GM12878 (cell line): ENCODE measurements around the gene SLFNL1. TPM values are rescaled to one million over a fixed set of nuclear protein-coding genes. Genes with fewer than 3 reads are reported as not detected.

Experiments used
- ATAC-seq: fragments of 200-7000 bp; cut with Tn5 transposase; 3 replicates; pipeline ENCODE4 v1.9.1; 2020; ENCODE audit warnings: mild to moderate bottlenecking, moderate library complexity
- BruUV-seq: library from RNA; stranded (reverse); fragments of 400-500 nt; replicated peaks from 2 replicates; lab custom pipeline; 2021; lab: Mats Ljungman, UMichigan
- CTCF ChIA-PET: fragments of 300-600 bp; sonication (Branson Sonifier 250); formaldehyde crosslinking; extraction: SDS; loops from one replicate; lab custom pipeline; 2021; ENCODE audit warnings: inconsistent platforms; lab: Yijun Ruan, JAX
- POLR2A ChIA-PET: fragments of 350-600 bp; formaldehyde crosslinking; extraction: SDS; loops from one replicate; lab custom pipeline; 2021; ENCODE audit warnings: inconsistent platforms; lab: Charles Lee
- RAD21 ChIA-PET: fragments of 300-600 bp; sonication (Branson Sonifier 250); formaldehyde crosslinking; loops from one replicate; lab custom pipeline; 2023; ENCODE audit warnings: antibody characterized with exemption; ENCODE audit not compliant: unreplicated experiment; lab: Charles Lee
- SMC1A ChIA-PET: fragments of 300-600 bp; sonication (Branson Sonifier 250); formaldehyde crosslinking; loops from one replicate; lab custom pipeline; 2023; ENCODE audit not compliant: unreplicated experiment, uncharacterized antibody; lab: Charles Lee
- DNase-seq: peaks from one replicate; pipeline ENCODE4 v3.0.0-alpha.2; 2011; ENCODE audit warnings: low read depth, low spot score
- FAIRE-seq: peaks from 3 replicates; lab custom pipeline; 2011; peaks lifted over from hg19 to GRCh38; lab: Jason Lieb, UNC
- H2AFZ ChIP-seq: 2 replicates; pipeline ENCODE4 v1.6.0; 2011; ENCODE audit warnings: low read depth, low read length, control low read depth; ENCODE audit not compliant: control insufficient read depth
- H3K27ac ChIP-seq: 2 replicates; pipeline ENCODE4 v1.5.1; 2011; ENCODE audit warnings: control low read depth; ENCODE audit not compliant: control insufficient read depth, insufficient read depth
- H3K27me3 ChIP-seq, 2 experiments: replicated peaks in 1 of 2; 2 replicates each; pipeline versions ENCODE4 v1.6.0 to v1.6.1; 2011; ENCODE audit warnings: low read length in 1 of 2; ENCODE audit not compliant: control insufficient read depth in 2 of 2, insufficient read depth in 2 of 2
- H3K36me3 ChIP-seq, 2 experiments: 2 replicates each; pipeline ENCODE4 v1.5.1; 2011; ENCODE audit warnings: low read length in 1 of 2; ENCODE audit not compliant: control insufficient read depth in 2 of 2, insufficient read depth in 2 of 2
- H3K4me1 ChIP-seq: 2 replicates; pipeline ENCODE4 v1.6.1; 2011; ENCODE audit warnings: mild to moderate bottlenecking, low read length, moderate library complexity, mixed read lengths; ENCODE audit not compliant: control insufficient read depth, insufficient read depth
- H3K4me2 ChIP-seq: 2 replicates; pipeline ENCODE4 v1.6.0; 2011; ENCODE audit warnings: control low read depth; ENCODE audit not compliant: control insufficient read depth, insufficient read depth
- H3K4me3 ChIP-seq: fragments of 200-600 bp; sonication (generic); 2 replicates; pipeline ENCODE4 v1.5.1; 2016
- H3K79me2 ChIP-seq: 2 replicates; pipeline ENCODE4 v1.6.0; 2011; ENCODE audit warnings: low read length; ENCODE audit not compliant: control insufficient read depth, insufficient read depth
- H3K9ac ChIP-seq: 2 replicates; pipeline ENCODE4 v1.8.0; 2011; ENCODE audit warnings: low read length, control low read depth, mixed read lengths; ENCODE audit not compliant: control insufficient read depth, insufficient read depth
- H3K9me3 ChIP-seq: replicated peaks from 3 replicates; pipeline ENCODE4 v1.5.1; 2011; ENCODE audit warnings: mild to moderate bottlenecking, low read length; ENCODE audit not compliant: control insufficient read depth, insufficient read depth
- H4K20me1 ChIP-seq: 2 replicates; pipeline ENCODE4 v1.6.0; 2011; ENCODE audit not compliant: control insufficient read depth, insufficient read depth
- BCL11A ChIP-seq: IDR thresholded peaks from 2 replicates; pipeline ENCODE4 v1.6.1; 2011; ENCODE audit warnings: low read depth, low read length
- CREB1 ChIP-seq: IDR thresholded peaks from 2 replicates; pipeline ENCODE4 v1.6.1; 2012; ENCODE audit warnings: low read depth, mild to moderate bottlenecking, inconsistent platforms
- MEF2B ChIP-seq: fragments of 450-650 bp; IDR thresholded peaks from 2 replicates; pipeline ENCODE4 v1.6.1; 2018; ENCODE audit warnings: mild to moderate bottlenecking, moderate library complexity; ENCODE audit not compliant: partially characterized antibody, poor library complexity, severe bottlenecking
- PAX5 ChIP-seq: IDR thresholded peaks from 2 replicates; pipeline ENCODE4 v1.6.1; 2011; ENCODE audit warnings: low read depth, low read length, borderline replicate concordance
- RB1 ChIP-seq: fragments of 450-650 bp; formaldehyde crosslinking; IDR thresholded peaks from 2 replicates; pipeline ENCODE4 v1.6.1; 2017; ENCODE audit warnings: mild to moderate bottlenecking, borderline replicate concordance
- TARDBP ChIP-seq: IDR thresholded peaks from 2 replicates; pipeline ENCODE4 v1.6.1; 2016; ENCODE audit warnings: borderline replicate concordance
- WGBS: methylation state at CpG from one replicate; pipeline ENCODE4 v1.1.6; 2016; ENCODE audit warnings: low lambda C conversion rate; ENCODE audit not compliant: insufficient replicate concordance, insufficient coverage; ENCODE audit errors: missing lambda C conversion rate; 5-methylcytosine and 5-hydroxymethylcytosine counted together
- in situ Hi-C: fragments of 300-500 bp; cut with MboI; formaldehyde crosslinking; loops from 9 replicates; pipeline ENCODE4 v1.14.3; 2018; ENCODE audit warnings: mixed read lengths
- intact Hi-C: fragments of 100-400 bp; cut with micrococcal nuclease; formaldehyde crosslinking; loops from one replicate; pipeline ENCODE4 v1.14.2; 2022; ENCODE audit not compliant: unreplicated experiment
- polyA plus RNA-seq, 11 experiments: library from polyadenylated mRNA; depleted of rRNA in 4 of 11; unstranded in 6 of 11; stranded (reverse) in 5 of 11; fragments of >200 nt; fragmentation: Nextera tagmentation in 4 of 11; fragmentation: Illumina TruSeq in 1 of 11; extraction: Ambion mirVana in 4 of 11; extraction: Trizol in 1 of 11; gene quantifications; 1 replicate in 1 of 11; 2 replicates in 10 of 11; pipeline versions ENCODE4 v1.2.1 to v1.2.3, GENCODE V29; 2011 to 2016; ENCODE audit warnings: inconsistent platforms in 2 of 11, missing spikeins in 2 of 11, low read depth in 1 of 11
- total RNA-seq, 4 experiments: library from RNA; depleted of rRNA in 3 of 4; stranded (reverse); fragments of >200 nt in 3 of 4; fragmentation: Illumina TruSeq in 1 of 4; extraction: Trizol in 1 of 4; gene quantifications; 2 replicates each; pipeline versions ENCODE4 v1.2.1 to v1.2.3, GENCODE V29; 2013 to 2021
- TF ChIP-seq, protein P1 (sequence below): fragments of 450-650 bp; IDR thresholded peaks from 2 replicates; pipeline ENCODE4 v1.6.1; 2017; ENCODE audit warnings: mild to moderate bottlenecking, moderate library complexity
- TF ChIP-seq, protein P2 (sequence below): IDR thresholded peaks from 2 replicates; pipeline ENCODE4 v1.6.1; 2012; ENCODE audit warnings: low read depth, low read length, improper control_type of control experiment

The SLFNL1 gene
- total and polyA plus RNA-seq, 10 of the 15 experiments (the other 5 are each of a cell fraction or from before 2014, with no cell fraction given): 0.05 to 0.98 (median 0.16) TPM; not detected in 2

DNA sequence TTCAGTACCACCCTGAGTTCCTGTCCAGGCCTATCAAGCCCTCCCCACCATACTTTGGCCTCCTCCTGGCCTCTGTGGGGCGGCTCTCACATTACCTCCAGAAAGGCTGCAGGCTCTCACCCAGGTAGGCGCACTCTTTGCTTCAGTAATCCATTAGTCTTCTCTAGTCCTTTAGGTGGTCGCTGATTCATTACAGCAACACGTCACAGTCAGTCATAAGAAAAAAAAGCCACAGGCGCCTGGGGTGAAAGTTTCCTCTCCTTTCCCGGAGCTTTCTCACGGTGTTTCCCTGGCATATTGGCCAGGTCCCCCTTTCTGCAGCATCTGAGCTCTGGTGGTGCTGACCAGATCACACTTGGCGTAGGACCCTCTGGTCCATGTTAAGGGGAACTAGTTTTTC is 12.1 kb downstream of the SLFNL1 start (continued):
- TF ChIP-seq, protein P1, sequence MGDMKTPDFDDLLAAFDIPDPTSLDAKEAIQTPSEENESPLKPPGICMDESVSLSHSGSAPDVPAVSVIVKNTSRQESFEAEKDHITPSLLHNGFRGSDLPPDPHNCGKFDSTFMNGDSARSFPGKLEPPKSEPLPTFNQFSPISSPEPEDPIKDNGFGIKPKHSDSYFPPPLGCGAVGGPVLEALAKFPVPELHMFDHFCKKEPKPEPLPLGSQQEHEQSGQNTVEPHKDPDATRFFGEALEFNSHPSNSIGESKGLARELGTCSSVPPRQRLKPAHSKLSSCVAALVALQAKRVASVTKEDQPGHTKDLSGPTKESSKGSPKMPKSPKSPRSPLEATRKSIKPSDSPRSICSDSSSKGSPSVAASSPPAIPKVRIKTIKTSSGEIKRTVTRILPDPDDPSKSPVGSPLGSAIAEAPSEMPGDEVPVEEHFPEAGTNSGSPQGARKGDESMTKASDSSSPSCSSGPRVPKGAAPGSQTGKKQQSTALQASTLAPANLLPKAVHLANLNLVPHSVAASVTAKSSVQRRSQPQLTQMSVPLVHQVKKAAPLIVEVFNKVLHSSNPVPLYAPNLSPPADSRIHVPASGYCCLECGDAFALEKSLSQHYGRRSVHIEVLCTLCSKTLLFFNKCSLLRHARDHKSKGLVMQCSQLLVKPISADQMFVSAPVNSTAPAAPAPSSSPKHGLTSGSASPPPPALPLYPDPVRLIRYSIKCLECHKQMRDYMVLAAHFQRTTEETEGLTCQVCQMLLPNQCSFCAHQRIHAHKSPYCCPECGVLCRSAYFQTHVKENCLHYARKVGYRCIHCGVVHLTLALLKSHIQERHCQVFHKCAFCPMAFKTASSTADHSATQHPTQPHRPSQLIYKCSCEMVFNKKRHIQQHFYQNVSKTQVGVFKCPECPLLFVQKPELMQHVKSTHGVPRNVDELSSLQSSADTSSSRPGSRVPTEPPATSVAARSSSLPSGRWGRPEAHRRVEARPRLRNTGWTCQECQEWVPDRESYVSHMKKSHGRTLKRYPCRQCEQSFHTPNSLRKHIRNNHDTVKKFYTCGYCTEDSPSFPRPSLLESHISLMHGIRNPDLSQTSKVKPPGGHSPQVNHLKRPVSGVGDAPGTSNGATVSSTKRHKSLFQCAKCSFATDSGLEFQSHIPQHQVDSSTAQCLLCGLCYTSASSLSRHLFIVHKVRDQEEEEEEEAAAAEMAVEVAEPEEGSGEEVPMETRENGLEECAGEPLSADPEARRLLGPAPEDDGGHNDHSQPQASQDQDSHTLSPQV: no peak

DNA sequence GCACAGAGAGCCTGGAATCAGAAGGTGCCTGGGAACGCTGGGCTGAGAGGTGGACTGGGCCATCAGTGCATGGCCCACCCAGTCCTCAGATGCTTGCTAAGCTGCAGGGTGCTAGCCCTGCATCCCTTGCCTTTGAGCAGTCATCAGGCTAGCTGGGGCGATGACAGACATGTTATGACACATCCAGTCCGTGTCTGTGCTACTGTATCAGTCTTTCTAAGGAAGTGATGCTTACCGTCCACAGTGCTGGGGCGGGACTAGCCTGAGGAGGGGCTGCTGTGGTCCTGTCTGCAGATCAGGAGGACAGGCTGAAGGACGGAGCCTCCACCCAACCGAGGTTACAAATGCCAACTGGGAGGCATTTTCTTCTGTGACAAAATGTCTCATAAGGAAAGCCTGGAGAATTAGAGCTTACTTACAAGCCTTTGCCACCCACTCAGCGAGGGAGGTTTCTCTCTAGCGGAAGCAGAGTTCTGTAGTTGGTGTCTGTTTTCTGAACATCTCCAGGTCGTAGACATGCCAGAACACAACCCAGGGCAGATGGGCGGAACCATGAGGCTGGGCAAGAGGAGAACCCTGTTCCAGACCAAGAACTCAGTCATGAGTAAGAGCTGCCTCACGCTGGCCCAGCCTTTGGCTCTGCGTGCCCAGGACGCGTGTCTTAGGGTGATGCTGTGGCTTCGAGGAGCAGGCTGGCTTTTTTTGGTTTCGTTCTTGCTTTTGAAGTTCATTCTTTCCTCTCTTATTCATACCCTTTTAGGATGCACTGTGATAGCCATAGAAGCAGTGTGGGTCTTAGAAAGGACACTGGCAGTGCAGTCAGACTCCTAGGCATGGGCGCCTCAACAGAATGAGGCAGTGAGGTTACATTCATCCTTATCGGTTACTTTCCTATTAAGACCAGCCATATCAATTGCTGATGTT is 14.3 kb downstream of the SLFNL1 start:
- H3K9ac ChIP-seq: no peak overlapping the region
- H3K4me2 ChIP-seq: no peak overlapping the region
- no peaks in the 10 kb centered on the region for H3K27me3 ChIP-seq
- 91% methylated on average over 19 of the region's 19 CpGs for WGBS
- RAD21 ChIA-PET: no interaction called here
- H3K27ac ChIP-seq: no peak overlapping the region
- peaks cover 9% of the 10 kb centered on the region for H3K4me1 ChIP-seq
- SMC1A ChIA-PET: interaction anchor here (1.1 kb wide), 1 partner anchor 12 kb away, joined by 3 read pairs; no protein-coding TSS in a partner anchor
- DNase-seq (no peak), ATAC-seq (no peak)
- CTCF ChIA-PET: no interaction called here
- intact Hi-C loops: no loop called here
- H4K20me1 ChIP-seq: no peaks in the 10 kb centered on the region
- H3K9me3 ChIP-seq: no peaks in the 10 kb centered on the region
- in situ Hi-C loops: no loop called here
- H3K4me3 ChIP-seq: no peak overlapping the region
- peaks cover 32 to 42% of the 10 kb centered on the region in 2 experiments for H3K36me3 ChIP-seq
- H3K79me2 ChIP-seq: no peaks in the 10 kb centered on the region
- POLR2A ChIA-PET: no interaction called here
- no peak for TF ChIP-seq BCL11A
- TF ChIP-seq, protein P2, sequence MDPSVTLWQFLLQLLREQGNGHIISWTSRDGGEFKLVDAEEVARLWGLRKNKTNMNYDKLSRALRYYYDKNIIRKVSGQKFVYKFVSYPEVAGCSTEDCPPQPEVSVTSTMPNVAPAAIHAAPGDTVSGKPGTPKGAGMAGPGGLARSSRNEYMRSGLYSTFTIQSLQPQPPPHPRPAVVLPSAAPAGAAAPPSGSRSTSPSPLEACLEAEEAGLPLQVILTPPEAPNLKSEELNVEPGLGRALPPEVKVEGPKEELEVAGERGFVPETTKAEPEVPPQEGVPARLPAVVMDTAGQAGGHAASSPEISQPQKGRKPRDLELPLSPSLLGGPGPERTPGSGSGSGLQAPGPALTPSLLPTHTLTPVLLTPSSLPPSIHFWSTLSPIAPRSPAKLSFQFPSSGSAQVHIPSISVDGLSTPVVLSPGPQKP: no peak
- no peak for TF ChIP-seq PAX5
- TF ChIP-seq MEF2B: no peak
- no peak for TF ChIP-seq CREB1
- no peak for TF ChIP-seq RB1
- no peak for TF ChIP-seq TARDBP
- TF ChIP-seq, all 136 proteins: peak for 0
- H2AFZ ChIP-seq: no peak overlapping the region
- no peak for FAIRE-seq
- BruUV-seq: no TSS peak
